ENCODE results near the gene TBC1D22A.

TBC1D22A gene

GRCh38 chr22:46963672-46964545 lies 201.5 kb downstream of the TBC1D22A start:
- no peak overlapping the region for H3K27ac ChIP-seq
- H3K36me3 ChIP-seq (ENCODE audit: insufficient read depth) = no peaks in the 10 kb centered on the region
- no peaks in the 10 kb centered on the region for H3K79me2 ChIP-seq (ENCODE audit: insufficient read depth, low read depth)
- H2AFZ ChIP-seq (ENCODE audit: low read depth) = no peak overlapping the region
- H3K4me2 ChIP-seq = no peak overlapping the region
- no peak overlapping the region for H3K9ac ChIP-seq
- TF ChIP-seq, protein P1, sequence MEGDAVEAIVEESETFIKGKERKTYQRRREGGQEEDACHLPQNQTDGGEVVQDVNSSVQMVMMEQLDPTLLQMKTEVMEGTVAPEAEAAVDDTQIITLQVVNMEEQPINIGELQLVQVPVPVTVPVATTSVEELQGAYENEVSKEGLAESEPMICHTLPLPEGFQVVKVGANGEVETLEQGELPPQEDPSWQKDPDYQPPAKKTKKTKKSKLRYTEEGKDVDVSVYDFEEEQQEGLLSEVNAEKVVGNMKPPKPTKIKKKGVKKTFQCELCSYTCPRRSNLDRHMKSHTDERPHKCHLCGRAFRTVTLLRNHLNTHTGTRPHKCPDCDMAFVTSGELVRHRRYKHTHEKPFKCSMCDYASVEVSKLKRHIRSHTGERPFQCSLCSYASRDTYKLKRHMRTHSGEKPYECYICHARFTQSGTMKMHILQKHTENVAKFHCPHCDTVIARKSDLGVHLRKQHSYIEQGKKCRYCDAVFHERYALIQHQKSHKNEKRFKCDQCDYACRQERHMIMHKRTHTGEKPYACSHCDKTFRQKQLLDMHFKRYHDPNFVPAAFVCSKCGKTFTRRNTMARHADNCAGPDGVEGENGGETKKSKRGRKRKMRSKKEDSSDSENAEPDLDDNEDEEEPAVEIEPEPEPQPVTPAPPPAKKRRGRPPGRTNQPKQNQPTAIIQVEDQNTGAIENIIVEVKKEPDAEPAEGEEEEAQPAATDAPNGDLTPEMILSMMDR (conservative IDR thresholded peaks at IDR 0.05; ENCODE audit: low read depth, low read length) = no peak
- H3K4me1 ChIP-seq (ENCODE audit: low read depth, poor library complexity, severe bottlenecking) = no peaks in the 10 kb centered on the region
- H4K20me1 ChIP-seq (ENCODE audit: insufficient read depth) = no peaks in the 10 kb centered on the region
- H3K4me3 ChIP-seq (IDR thresholded peaks at IDR 0.05; ENCODE audit: insufficient read depth, low read depth, low read length) = no peak overlapping the region
- no peaks in the 10 kb centered on the region for H3K27me3 ChIP-seq (ENCODE audit: insufficient read depth, low read depth)

- H3K4me2 ChIP-seq = no peak overlapping the region
- H3K4me3 ChIP-seq (IDR thresholded peaks at IDR 0.05; ENCODE audit: insufficient read depth, low read depth, low read length) = no peak overlapping the region
- TF ChIP-seq, protein P1 (conservative IDR thresholded peaks at IDR 0.05; ENCODE audit: low read depth, low read length) = no peak
- no peaks in the 10 kb centered on the region for H3K27me3 ChIP-seq (ENCODE audit: insufficient read depth, low read depth)
- H4K20me1 ChIP-seq (ENCODE audit: insufficient read depth) = no peaks in the 10 kb centered on the region
- no peak overlapping the region for H3K27ac ChIP-seq
- no peaks in the 10 kb centered on the region for H3K36me3 ChIP-seq (ENCODE audit: insufficient read depth)
- no peak overlapping the region for H3K9ac ChIP-seq
- H2AFZ ChIP-seq (ENCODE audit: low read depth) = no peak overlapping the region
- H3K79me2 ChIP-seq (ENCODE audit: insufficient read depth, low read depth) = no peaks in the 10 kb centered on the region
- no peaks in the 10 kb centered on the region for H3K4me1 ChIP-seq (ENCODE audit: low read depth, poor library complexity, severe bottlenecking)
Observed at GRCh38 chr22:46964773-46965550, 202.5 kb downstream of the TBC1D22A start.

GRCh38 chr22:46965555-46966494 lies 203.4 kb downstream of the TBC1D22A start:
- TF ChIP-seq, protein P1 (conservative IDR thresholded peaks at IDR 0.05; ENCODE audit: low read depth, low read length) = no peak

DNA sequence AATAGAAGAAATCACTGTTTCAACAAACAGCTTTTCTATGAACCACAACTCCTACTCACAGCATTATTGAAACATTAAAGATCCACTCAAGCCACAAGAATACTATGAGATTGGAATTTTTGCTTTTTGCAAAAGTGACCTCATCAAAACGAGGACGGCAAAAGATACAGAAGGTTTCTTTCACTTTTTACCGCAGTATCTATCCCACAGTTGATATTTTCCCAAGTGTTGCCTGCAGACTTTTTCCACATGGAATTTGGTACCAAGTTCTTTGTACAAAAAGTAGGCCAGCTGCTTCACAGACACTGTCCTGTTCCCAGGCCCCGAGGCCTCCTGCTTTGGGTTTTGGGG lies 204.0 kb downstream of the TBC1D22A start:
- TF ChIP-seq, protein P1 (conservative IDR thresholded peaks at IDR 0.05; ENCODE audit: low read depth, low read length) = no peak
- no peak overlapping the region for H2AFZ ChIP-seq (ENCODE audit: low read depth)
- H3K27ac ChIP-seq = no peak overlapping the region
- no peaks in the 10 kb centered on the region for H3K4me1 ChIP-seq (ENCODE audit: low read depth, poor library complexity, severe bottlenecking)
- no peak overlapping the region for H3K4me3 ChIP-seq (IDR thresholded peaks at IDR 0.05; ENCODE audit: insufficient read depth, low read depth, low read length)
- H3K9ac ChIP-seq = no peak overlapping the region
- H3K79me2 ChIP-seq (ENCODE audit: insufficient read depth, low read depth) = no peaks in the 10 kb centered on the region
- no peaks in the 10 kb centered on the region for H3K36me3 ChIP-seq (ENCODE audit: insufficient read depth)
- H4K20me1 ChIP-seq (ENCODE audit: insufficient read depth) = no peaks in the 10 kb centered on the region
- no peaks in the 10 kb centered on the region for H3K27me3 ChIP-seq (ENCODE audit: insufficient read depth, low read depth)
- H3K4me2 ChIP-seq = no peak overlapping the region

More at GRCh38 chr22:46965555-46966494, 203.4 kb downstream of the TBC1D22A start:
- Histone ChIP-seq H3K4me3 (IDR thresholded peaks at IDR 0.05; ENCODE audit: insufficient read depth, low read depth, low read length) (no peak overlapping the region), H3K9ac (no peak overlapping the region), H2AFZ (ENCODE audit: low read depth) (no peak overlapping the region), H3K36me3 (ENCODE audit: insufficient read depth) (no peaks in the 10 kb centered on the region), H4K20me1 (ENCODE audit: insufficient read depth) (no peaks in the 10 kb centered on the region), H3K27ac (no peak overlapping the region), H3K4me1 (ENCODE audit: low read depth, poor library complexity, severe bottlenecking) (no peaks in the 10 kb centered on the region), H3K79me2 (ENCODE audit: insufficient read depth, low read depth) (no peaks in the 10 kb centered on the region), H3K4me2 (no peak overlapping the region), H3K27me3 (ENCODE audit: insufficient read depth, low read depth) (no peaks in the 10 kb centered on the region)
